HG03521 (cell line): ENCODE results near the gene GNAI3.
A peak's percentile ranks its signal among the peaks of the same experiment; 100 is the strongest.

Source experiments
- ATAC-seq: cut with Tn5 transposase; IDR thresholded peaks from one replicate; pipeline ENCODE4 v1.9.1; 2021; ENCODE audit warnings: mild to moderate bottlenecking, moderate library complexity; ENCODE audit not compliant: unreplicated experiment

The GNAI3 gene

DNA sequence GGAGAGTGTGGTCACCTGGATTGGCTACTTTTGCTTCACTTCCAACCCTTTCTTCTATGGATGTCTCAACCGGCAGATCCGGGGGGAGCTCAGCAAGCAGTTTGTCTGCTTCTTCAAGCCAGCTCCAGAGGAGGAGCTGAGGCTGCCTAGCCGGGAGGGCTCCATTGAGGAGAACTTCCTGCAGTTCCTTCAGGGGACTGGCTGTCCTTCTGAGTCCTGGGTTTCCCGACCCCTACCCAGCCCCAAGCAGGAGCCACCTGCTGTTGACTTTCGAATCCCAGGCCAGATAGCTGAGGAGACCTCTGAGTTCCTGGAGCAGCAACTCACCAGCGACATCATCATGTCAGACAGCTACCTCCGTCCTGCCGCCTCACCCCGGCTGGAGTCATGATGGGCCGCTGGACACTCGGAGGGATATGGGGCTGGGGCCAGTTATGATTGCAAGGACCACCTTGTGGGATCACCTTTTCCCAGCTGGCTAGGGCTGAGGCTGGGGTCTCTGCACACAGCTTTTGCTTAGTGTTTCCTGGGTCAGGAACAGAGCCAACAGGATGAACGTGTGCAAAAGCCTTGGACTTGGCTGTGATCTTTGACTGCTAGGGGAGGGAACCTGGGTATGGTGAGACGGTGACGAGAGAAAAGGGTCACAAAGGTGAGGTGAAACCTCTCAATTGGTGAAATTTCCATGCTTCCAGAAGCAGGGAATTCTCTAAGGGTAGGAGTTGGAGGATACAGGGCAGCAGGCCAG lies 4.3 kb upstream of the GNAI3 start:
- ATAC-seq = no peak

GRCh38 chr1:109546311-109547109 lies 1.9 kb upstream of the GNAI3 start:
- peak; percentile 33 for ATAC-seq

DNA sequence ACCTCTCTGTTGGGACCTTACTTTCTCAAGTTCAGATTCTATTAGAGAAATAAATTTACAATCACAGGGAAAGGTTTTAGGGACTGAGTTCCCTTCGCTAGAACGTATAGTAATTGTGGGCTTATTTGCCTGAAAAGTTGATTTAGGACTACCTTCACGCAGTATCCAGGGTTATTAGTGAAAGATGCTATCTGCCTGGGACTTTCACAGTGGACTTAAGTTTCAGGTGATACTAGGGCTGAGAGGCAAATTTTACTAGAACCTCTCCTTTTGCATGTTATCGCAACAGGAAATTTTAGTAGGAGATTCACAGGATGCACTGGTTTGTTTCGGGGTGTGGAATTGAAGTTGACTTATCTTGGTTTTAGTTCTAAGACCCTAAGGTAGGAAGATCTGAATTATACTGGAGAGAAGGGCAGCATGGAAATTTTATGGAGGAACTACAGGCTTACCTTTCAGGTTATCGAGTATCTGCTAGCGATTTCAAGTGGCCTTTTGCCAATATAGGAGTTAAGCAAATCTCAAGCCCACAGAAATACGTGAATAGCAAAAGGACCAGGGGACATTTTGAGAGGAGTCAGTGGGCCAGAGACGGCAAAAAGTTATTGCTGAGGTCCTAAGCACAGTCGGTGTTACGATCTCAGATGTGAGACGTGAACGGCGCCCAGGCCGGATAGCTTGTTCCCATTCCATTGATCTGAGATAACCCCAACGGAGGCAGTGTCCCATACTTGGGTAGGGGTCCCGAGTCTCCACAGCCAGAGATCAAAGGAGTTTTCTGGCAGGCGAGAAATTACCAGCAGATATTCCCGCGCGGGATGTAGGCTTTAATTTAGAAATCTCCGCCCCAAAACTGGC lies 723 bp upstream of the GNAI3 start:
- peak; percentile 9 for ATAC-seq

GRCh38 chr1:109556563-109556962 lies 8.1 kb downstream of the GNAI3 start:
- ATAC-seq = no peak

- no peak for ATAC-seq
Observed at GRCh38 chr1:109557520-109557919, 9.1 kb downstream of the GNAI3 start.

GRCh38 chr1:109559995-109560394 lies 11.6 kb downstream of the GNAI3 start:
- no peak for ATAC-seq

DNA sequence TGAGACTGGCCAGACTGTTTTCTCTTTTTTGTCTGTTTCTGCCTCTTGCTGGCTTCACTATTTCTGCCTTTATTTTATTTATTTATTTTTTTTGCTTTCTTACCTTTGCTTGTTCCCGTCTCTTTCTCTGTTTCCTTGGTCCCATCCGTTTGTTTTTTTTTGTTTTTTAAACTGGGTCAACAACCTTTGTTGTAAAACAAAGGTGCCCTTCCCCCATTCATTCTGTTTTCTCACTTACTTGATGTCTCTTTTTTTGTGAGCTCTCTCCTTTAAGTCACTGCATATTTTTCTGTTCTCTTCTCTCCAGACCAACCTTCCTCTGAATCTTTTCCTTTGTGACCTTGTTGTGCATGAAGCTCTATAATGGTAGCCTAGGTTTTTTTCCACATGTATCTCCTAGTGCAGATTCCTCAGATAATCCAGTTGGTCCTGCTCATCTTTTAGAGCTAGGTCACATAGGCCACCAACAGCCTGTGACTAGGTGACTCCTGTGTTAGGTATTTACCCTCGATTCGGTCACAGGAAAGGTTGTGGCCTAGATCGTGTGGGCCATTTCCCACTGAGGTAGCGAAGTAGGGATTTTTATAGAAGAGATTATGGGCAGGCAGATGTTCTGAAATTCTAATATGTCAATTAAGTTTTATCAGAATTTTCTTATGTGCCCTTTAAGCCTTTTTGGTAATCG lies 15.9 kb downstream of the GNAI3 start:
- ATAC-seq = no peak

DNA sequence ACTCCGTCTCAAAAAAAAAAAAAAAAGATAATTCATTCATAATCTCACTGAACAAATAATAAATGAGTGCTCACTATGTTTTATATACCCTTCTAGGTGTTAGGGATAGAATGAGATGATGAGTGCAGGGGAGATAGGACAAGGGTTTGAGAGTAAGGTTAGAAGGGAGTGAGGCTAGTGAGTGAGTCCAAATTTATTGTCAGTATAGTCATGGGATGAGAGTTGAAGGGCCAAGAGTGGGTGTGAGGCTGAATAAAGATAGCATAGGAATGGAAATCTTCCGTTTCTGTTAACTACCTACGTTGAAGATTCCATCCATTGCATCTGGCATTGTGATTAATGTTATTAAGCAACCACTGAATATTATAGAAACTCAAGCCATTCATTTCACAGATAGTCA lies 16.8 kb downstream of the GNAI3 start:
- no peak for ATAC-seq

DNA sequence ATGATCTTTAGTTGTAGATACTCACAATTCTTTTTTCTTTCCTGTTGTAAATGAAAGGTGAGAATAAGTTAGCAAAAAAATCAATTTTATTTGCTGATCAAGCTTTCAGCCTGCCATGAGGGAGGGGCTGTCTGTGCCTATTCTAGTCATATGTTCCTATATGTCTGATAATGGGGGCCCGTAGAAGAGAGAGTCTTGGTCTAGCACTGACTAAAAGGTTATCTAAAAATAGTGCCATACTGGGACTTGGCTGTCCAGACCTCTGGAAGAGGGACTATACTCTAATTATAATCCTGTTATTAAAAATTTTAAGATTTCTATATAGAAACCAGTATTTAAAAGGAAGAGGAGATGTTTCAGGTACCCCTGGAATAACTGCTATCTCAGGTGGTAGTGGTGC lies 18.6 kb downstream of the GNAI3 start:
- no peak for ATAC-seq

DNA sequence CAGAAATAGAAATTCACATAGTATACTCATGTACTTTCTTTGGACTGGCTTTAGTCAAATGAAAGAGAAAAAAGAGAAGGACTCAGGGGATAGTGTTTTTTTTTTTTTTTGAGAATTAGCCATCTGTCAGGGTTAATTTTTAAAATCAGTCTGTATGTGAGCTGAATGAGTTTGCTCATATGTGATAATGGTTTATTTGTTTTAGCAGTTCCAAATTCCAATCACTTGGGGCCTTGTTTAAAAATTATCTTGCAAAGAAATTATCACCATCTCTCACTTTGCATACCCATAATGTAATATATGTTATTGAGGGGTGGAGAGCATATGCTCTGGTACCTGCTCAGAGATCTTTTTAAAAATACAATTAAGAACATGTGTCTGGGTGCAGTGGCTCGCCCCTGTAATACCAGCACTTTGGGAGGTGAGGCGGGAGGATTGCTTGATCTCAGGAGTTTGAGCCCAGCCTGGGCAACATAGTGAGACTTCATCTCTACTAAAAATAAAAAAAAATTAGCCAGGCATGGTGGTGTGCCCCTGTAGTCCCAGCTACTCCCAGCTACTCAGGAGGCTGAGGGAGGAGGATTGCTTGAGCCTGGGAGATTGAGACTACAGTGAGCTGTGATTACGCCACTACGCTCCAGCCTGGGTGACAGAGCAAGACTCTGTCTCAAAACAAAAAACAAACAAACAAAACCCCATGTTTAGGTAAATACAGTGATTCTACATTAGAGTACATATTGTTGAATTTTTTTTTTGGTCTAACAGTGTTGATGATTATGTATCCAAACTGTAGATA lies 19.7 kb downstream of the GNAI3 start:
- ATAC-seq = no peak

- no peak for ATAC-seq
Observed at GRCh38 chr1:109569323-109569722, 20.9 kb downstream of the GNAI3 start.

- no peak for ATAC-seq
Observed at GRCh38 chr1:109570414-109570813, 22.0 kb downstream of the GNAI3 start.

- no peak for ATAC-seq
Observed at GRCh38 chr1:109573785-109574184, 25.4 kb downstream of the GNAI3 start.

- ATAC-seq = no peak
Observed at GRCh38 chr1:109578947-109579443, 30.6 kb downstream of the GNAI3 start.

DNA sequence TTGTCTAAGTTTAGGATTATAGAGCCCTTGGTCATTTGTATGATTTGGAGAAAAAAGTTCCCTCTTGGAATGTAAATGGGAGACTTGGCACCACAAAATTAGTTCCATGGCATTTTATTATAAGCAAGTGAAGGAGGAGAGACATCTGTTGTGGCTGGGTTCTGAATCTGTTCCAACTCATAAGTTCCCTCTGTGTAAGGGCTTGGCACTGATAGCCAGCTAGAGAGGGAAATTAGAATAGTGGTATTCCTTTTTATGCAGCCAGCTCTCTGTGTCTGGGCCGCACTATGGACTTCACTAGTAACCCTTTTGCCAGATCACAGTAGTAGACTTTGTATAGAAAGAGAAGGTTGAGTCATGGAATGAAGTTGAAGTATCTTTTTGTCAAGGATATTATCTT lies 31.1 kb downstream of the GNAI3 start:
- no peak for ATAC-seq

DNA sequence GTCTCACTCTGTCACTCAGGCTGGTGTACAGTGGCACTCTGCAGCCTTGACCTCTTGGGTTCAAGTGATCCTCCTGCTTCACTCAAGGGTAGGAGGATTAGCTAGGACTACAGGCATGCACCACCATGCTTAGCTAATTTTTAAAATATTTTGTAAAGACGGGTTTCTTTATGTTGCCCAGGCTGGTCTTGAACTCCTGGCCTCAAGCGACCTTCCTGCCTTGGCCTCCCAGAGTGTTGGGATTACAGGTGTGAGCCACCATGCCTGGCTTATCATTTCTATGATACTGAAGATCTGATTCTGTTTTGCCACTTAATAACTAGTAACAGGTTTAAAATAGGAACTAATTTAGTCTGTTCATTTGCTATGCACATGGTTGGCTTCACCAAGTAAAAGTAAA lies 33.6 kb downstream of the GNAI3 start:
- no peak for ATAC-seq

DNA sequence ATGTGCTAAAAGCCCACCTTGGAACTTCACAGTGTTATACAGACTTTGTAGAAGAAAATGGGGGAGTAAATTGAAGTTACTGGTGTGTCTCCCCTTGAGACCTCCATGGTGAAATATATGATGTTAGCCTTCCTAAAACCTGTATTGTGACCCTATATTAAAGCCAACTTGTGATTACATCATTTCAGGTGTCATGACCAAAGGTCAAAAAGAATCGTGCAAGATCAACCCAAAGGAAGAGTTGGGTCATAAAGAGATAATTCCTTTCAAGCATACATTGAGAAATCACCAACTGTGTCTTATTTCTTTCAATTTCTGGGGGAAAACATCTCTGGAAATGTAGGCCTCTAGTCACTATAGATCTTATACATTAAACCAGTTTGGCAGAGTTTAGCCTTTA lies 36.4 kb downstream of the GNAI3 start:
- no peak for ATAC-seq

- ATAC-seq = no peak
Observed at GRCh38 chr1:109586055-109586454, 37.6 kb downstream of the GNAI3 start.

- ATAC-seq = no peak
Observed at GRCh38 chr1:109589177-109589576, 40.8 kb downstream of the GNAI3 start.

DNA sequence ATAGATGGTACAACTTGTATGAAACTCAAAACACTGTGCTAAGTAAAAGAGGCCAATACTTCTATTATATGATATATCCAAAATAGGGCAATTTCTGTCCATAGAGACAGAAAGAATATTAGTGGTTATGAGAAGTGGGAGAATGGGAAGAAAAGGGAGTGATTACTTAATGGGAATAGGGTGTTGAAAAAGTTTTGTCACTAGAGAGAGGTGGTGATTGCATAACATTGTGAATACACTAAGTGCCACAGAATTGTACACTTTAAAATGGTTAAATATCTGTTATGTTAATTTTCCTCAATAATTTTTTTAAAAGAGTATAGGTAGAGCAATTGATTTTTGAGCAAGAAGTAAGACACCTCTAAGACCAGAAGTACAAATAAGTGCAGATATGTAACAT lies 41.3 kb downstream of the GNAI3 start:
- no peak for ATAC-seq
